K562 (cell line): Measurements from ENCODE around the gene HHATL. TPM values are rescaled to one million over a fixed set of nuclear protein-coding genes. Genes with fewer than 3 reads are reported as not detected.

Experiments
- ATAC-seq: fragments of 200-7000 bp; cut with Tn5 transposase; 3 replicates; pipeline ENCODE4 v1.9.1; 2020; ENCODE audit warnings: moderate library complexity
- BruUV-seq: library from RNA; stranded (reverse); fragments of 400-500 nt; replicated peaks from 2 replicates; lab custom pipeline; 2021; lab: Mats Ljungman, UMichigan
- CTCF ChIA-PET: fragments of 300-600 bp; formaldehyde crosslinking; extraction: SDS; loops from one replicate; lab custom pipeline; 2021; ENCODE audit warnings: low intra/inter-chr PET ratio; lab: Yijun Ruan, JAX
- POLR2A ChIA-PET: fragments of 300-600, 350-650 bp; sonication (Branson Sonifier 250); formaldehyde crosslinking; extraction: SDS; loops from one replicate; lab custom pipeline; 2021; ENCODE audit warnings: antibody characterized with exemption, inconsistent platforms; lab: Yijun Ruan, JAX
- DNase-seq, 4 experiments: peaks; one replicate each; pipeline versions ENCODE4 v3.0.0 to v3.0.0-alpha.2; 2011 to 2018; ENCODE audit warnings: low spot score in 3 of 4, mixed read lengths in 3 of 4; ENCODE audit errors: extremely low read depth in 1 of 4
- FAIRE-seq: peaks from 2 replicates; lab custom pipeline; 2011; peaks lifted over from hg19 to GRCh38; lab: Jason Lieb, UNC
- H2AFZ ChIP-seq: 2 replicates; pipeline ENCODE4 v1.6.0; 2011; ENCODE audit warnings: low read depth, low read length, control low read depth, inconsistent platforms
- H3K27ac ChIP-seq: fragments of 200-600 bp; 3 replicates; pipeline ENCODE4 v1.8.0; 2011; ENCODE audit warnings: low read depth, mild to moderate bottlenecking, control low read depth, inconsistent platforms, low read length, moderate library complexity, mixed read lengths; ENCODE audit errors: extremely low read depth
- H3K27me3 ChIP-seq, 2 experiments: fragments of 300-600 bp in 1 of 2; 2 replicates in 1 of 2; 3 replicates in 1 of 2; pipeline versions ENCODE4 v1.6.0 to v1.8.0; 2011; ENCODE audit warnings: inconsistent platforms in 2 of 2, low read length in 2 of 2, mild to moderate bottlenecking in 1 of 2, mixed read lengths in 1 of 2, moderate library complexity in 1 of 2; ENCODE audit not compliant: control insufficient read depth in 2 of 2, insufficient read depth in 2 of 2
- H3K36me3 ChIP-seq: fragments of 300-600 bp; 3 replicates; pipeline ENCODE4 v1.8.0; 2011; ENCODE audit warnings: mild to moderate bottlenecking, low read length, inconsistent platforms; ENCODE audit not compliant: control insufficient read depth, insufficient read depth
- H3K4me1 ChIP-seq, 2 experiments: fragments of 200-600 bp in 1 of 2; replicated peaks in 1 of 2; 2 replicates in 1 of 2; 3 replicates in 1 of 2; pipeline versions ENCODE4 v1.5.1 to v1.8.0; 2011; ENCODE audit warnings: inconsistent platforms in 2 of 2, low read length in 2 of 2, mild to moderate bottlenecking in 1 of 2, mixed read lengths in 1 of 2, moderate library complexity in 1 of 2; ENCODE audit not compliant: control insufficient read depth in 2 of 2, insufficient read depth in 2 of 2
- H3K4me2 ChIP-seq: 2 replicates; pipeline ENCODE4 v1.6.1; 2011; ENCODE audit warnings: low read length, control low read depth, inconsistent platforms, mixed read lengths; ENCODE audit not compliant: insufficient read depth
- H3K4me3 ChIP-seq: fragments of 200-600 bp; sonication (generic), shearing (Covaris generic); 2 replicates; pipeline ENCODE4 v1.5.1; 2016; ENCODE audit warnings: control low read depth, inconsistent platforms
- H3K79me2 ChIP-seq: fragments of 200-600 bp; 3 replicates; pipeline ENCODE4 v1.8.0; 2011; ENCODE audit warnings: low read length, inconsistent platforms; ENCODE audit not compliant: control insufficient read depth, insufficient read depth
- H3K9ac ChIP-seq, 2 experiments: 2 replicates each; pipeline versions ENCODE4 v1.6.0 to v1.6.1; 2011; ENCODE audit warnings: low read depth in 2 of 2, low read length in 2 of 2, control low read depth in 1 of 2, inconsistent platforms in 1 of 2, mild to moderate bottlenecking in 1 of 2, mixed read lengths in 1 of 2; ENCODE audit not compliant: insufficient read depth in 1 of 2
- H3K9me1 ChIP-seq: one replicate; pipeline ENCODE4 v1.6.0; 2011; ENCODE audit warnings: inconsistent platforms, mild to moderate bottlenecking, low read length, moderate library complexity; ENCODE audit not compliant: control insufficient read depth, insufficient read depth
- H3K9me3 ChIP-seq: replicated peaks from 2 replicates; pipeline ENCODE4 v1.5.1; 2011; ENCODE audit warnings: low read depth, low read length, inconsistent platforms; ENCODE audit not compliant: control insufficient read depth, insufficient read depth
- H4K20me1 ChIP-seq: replicated peaks from 2 replicates; pipeline ENCODE4 v1.6.1; 2011; ENCODE audit warnings: low read length, inconsistent platforms, mixed read lengths; ENCODE audit not compliant: control insufficient read depth, insufficient read depth
- ATF7 ChIP-seq: fragments of 450-650 bp; IDR thresholded peaks from 2 replicates; pipeline ENCODE4 v1.7.1; 2014; ENCODE audit warnings: mild to moderate bottlenecking, moderate library complexity
- BACH1 ChIP-seq: fragments of 200-800 bp; sonication (Bioruptor generic); IDR thresholded peaks from 2 replicates; pipeline ENCODE4 v1.6.1; 2016; ENCODE audit warnings: missing genetic modification characterization, missing compliant biosample characterization
- BCOR ChIP-seq: fragments of 450-650 bp; IDR thresholded peaks from 2 replicates; pipeline ENCODE4 v1.6.1; 2016
- BRD9 ChIP-seq: fragments of 450-650 bp; IDR thresholded peaks from 2 replicates; pipeline ENCODE4 v1.6.1; 2018; ENCODE audit warnings: low read depth; ENCODE audit not compliant: partially characterized antibody
- BRF1 ChIP-seq: IDR thresholded peaks from 3 replicates; pipeline ENCODE4 v1.6.1; 2011; ENCODE audit warnings: borderline replicate concordance, mild to moderate bottlenecking; ENCODE audit not compliant: insufficient read length; ENCODE audit errors: extremely low read depth
- CBX5 ChIP-seq: IDR thresholded peaks from 2 replicates; pipeline ENCODE4 v1.6.1; 2014; ENCODE audit warnings: low read depth, borderline replicate concordance
- ILF3 ChIP-seq: fragments of 450-650 bp; IDR thresholded peaks from 2 replicates; pipeline ENCODE4 v1.6.1; 2018; ENCODE audit warnings: antibody characterized with exemption, mild to moderate bottlenecking, moderate library complexity, borderline replicate concordance
- LEF1 ChIP-seq: fragments of 450-650 bp; IDR thresholded peaks from 2 replicates; pipeline ENCODE4 v1.6.1; 2016; ENCODE audit warnings: mild to moderate bottlenecking
- NUFIP1 ChIP-seq: fragments of 450-650 bp; IDR thresholded peaks from 2 replicates; pipeline ENCODE4 v1.6.1; 2018; ENCODE audit not compliant: partially characterized antibody
- RHOXF2B ChIP-seq: fragments of 250-450 bp; sonication (Bioruptor Pico); conservative IDR thresholded peaks from 2 replicates; pipeline ENCODE4 v1.5.1; 2021
- SMAD4 ChIP-seq: fragments of 250-450 bp; sonication (Bioruptor Pico); conservative IDR thresholded peaks from 2 replicates; pipeline ENCODE4 v1.8.0; 2021; ENCODE audit warnings: inconsistent platforms, mild to moderate bottlenecking, moderate library complexity
- STAT5A ChIP-seq: IDR thresholded peaks from 2 replicates; pipeline ENCODE4 v1.6.1; 2012; ENCODE audit warnings: low read length, inconsistent platforms, borderline replicate concordance
- YBX1 ChIP-seq: fragments of 450-650 bp; IDR thresholded peaks from 2 replicates; pipeline ENCODE4 v1.7.1; 2016; ENCODE audit warnings: mild to moderate bottlenecking
- ZBTB7A ChIP-seq: IDR thresholded peaks from 2 replicates; pipeline ENCODE4 v1.6.1; 2011; ENCODE audit warnings: low read depth, mild to moderate bottlenecking, low read length, moderate library complexity, borderline replicate concordance; ENCODE audit not compliant: control insufficient read depth
- ZNF76 ChIP-seq: fragments of 250-450 bp; sonication (Bioruptor Pico); IDR thresholded peaks from 2 replicates; pipeline ENCODE4 v1.4.0; 2020; ENCODE audit warnings: mild to moderate bottlenecking, moderate library complexity, borderline replicate concordance
- ZNF764 ChIP-seq: fragments of 250-450 bp; sonication (Bioruptor Pico); IDR thresholded peaks from 2 replicates; pipeline ENCODE4 v1.4.0; 2020; ENCODE audit warnings: low read depth, mild to moderate bottlenecking, moderate library complexity
- ZNF77 ChIP-seq: fragments of 250-450 bp; sonication (Bioruptor Pico); IDR thresholded peaks from 2 replicates; pipeline ENCODE4 v1.5.0; 2020
- WGBS: fragments of 100-300 bp; shearing (Covaris generic); methylation state at CpG from one replicate; pipeline ENCODE4 v1.1.6; 2016; ENCODE audit warnings: low coverage, mixed read lengths; ENCODE audit not compliant: insufficient coverage; ENCODE audit errors: missing lambda C conversion rate; 5-methylcytosine and 5-hydroxymethylcytosine counted together
- in situ Hi-C: fragments of 300-500 bp; cut with MboI; formaldehyde crosslinking; loops from 4 replicates; pipeline ENCODE4 v1.15.0; 2018; ENCODE audit warnings: inconsistent platforms, mixed read lengths
- intact Hi-C: fragments of 100-400 bp; cut with micrococcal nuclease; formaldehyde crosslinking; loops from 2 replicates; pipeline ENCODE4 v1.14.2; 2022
- polyA plus RNA-seq, 8 experiments: library from polyadenylated mRNA; depleted of rRNA in 4 of 8; stranded (reverse) in 5 of 8; unstranded in 3 of 8; fragments of >200 nt; fragmentation: Nextera tagmentation in 2 of 8; fragmentation: Illumina TruSeq in 1 of 8; extraction: Ambion mirVana in 2 of 8; extraction: Trizol in 1 of 8; gene quantifications; 2 replicates each; pipeline versions ENCODE4 v1.2.1 to v1.2.3, GENCODE V29; 2011 to 2014; ENCODE audit warnings: inconsistent platforms in 1 of 8, missing spikeins in 1 of 8
- total RNA-seq, 7 experiments: library from RNA; depleted of rRNA in 6 of 7; stranded (reverse); fragments of >200 nt in 6 of 7; fragmentation: Illumina TruSeq in 2 of 7; extraction: Trizol in 2 of 7; gene quantifications; 2 replicates each; pipeline versions ENCODE4 v1.2.1 to v1.2.3, GENCODE V29; 2011 to 2021; ENCODE audit warnings: low replicate concordance in 1 of 7
- TF ChIP-seq, protein P1 (sequence below): fragments of 250-450 bp; sonication (Bioruptor Pico); IDR thresholded peaks from 2 replicates; pipeline ENCODE4 v1.8.0; 2021; ENCODE audit warnings: moderate library complexity, mild to moderate bottlenecking, inconsistent platforms
- TF ChIP-seq, protein P2 (sequence below): fragments of 250-450 bp; sonication (Bioruptor Pico); IDR thresholded peaks from 2 replicates; pipeline ENCODE4 v1.8.0; 2022; ENCODE audit warnings: moderate library complexity, mild to moderate bottlenecking, inconsistent platforms
- TF ChIP-seq, protein P3 (sequence below), 2 experiments: fragments of 450-650 bp in 1 of 2; sonication (generic) in 1 of 2; formaldehyde crosslinking; conservative IDR thresholded peaks; 2 replicates each; pipeline versions ENCODE4 v1.4.0 to v1.8.1; 2020 to 2022; ENCODE audit warnings: mild to moderate bottlenecking in 1 of 2, missing genetic modification reagents in 1 of 2

The HHATL gene
- total and polyA plus RNA-seq, 9 of the 15 experiments (the other 6 are each of a cell fraction or from before 2014, with no cell fraction given), result not detected

DNA sequence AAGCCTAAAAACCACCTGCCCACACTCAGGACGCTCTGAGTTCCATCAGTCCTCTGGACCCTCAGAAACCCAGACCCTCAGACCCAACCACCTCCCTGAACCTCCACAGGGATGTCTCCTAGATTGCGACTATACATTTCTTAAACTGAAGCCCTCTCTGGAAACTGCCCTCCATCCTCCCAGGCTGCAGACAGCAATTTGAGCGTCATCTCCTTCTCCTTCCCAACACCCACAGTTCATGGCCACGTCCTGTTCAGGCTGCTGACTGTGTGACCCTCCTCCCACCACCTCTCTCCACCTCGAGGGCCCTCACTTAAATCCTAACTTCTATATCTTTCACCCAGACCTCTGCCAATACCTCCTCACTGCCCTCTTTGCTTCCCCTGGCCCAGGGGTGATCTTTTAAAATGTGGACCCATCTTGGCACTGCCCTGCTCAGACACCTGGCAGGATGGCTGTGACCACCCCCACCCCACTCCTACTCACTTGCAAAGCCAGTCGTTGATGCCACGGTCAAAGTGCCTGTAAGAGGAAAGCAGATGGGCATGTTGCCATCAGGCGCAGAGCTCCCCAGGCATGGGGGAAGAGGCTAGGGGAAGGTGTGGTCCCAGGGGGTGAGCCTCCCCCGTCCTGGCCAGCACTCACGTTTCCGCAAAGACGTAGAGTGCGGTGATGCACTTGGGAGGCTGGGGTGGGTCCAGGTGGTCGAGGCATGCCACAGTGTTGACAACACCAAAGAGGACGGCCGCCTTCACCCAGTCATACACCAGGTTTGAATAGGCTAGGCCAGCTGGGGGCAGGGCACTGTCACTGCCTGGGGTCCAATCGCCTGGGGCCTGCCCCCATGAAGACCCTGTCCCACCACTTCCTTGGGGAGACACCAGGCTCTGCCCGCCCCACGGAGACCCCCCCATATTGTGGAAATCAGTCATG lies 6.0 kb downstream of the HHATL start:
- peaks cover 0 to 5% of the 10 kb centered on the region in 2 experiments; a peak in 1 of 5 replicates for H3K4me1 ChIP-seq
- H3K9me1 ChIP-seq, result no peaks in the 10 kb centered on the region
- ATAC-seq (no peak), DNase-seq (peak in 1 of 4 experiments; percentile 6), FAIRE-seq (no peak)
- no TSS peak for BruUV-seq
- 1% methylated on average over 19 of the region's 19 CpGs for WGBS
- H3K27me3 ChIP-seq, result peaks cover 9 to 56% of the 10 kb centered on the region in 2 experiments; a peak in 4 of 5 replicates
- H3K4me3 ChIP-seq, result no peak overlapping the region
- POLR2A ChIA-PET, result interaction anchor here (0.6 to 0.8 kb wide), 3 partner anchors 10 to 161 kb away, joined by 3 to 4 read pairs (median 3); no protein-coding TSS in a partner anchor
- H3K27ac ChIP-seq, result no peak overlapping the region
- CTCF ChIA-PET, result no interaction called here
- H4K20me1 ChIP-seq, result peaks cover 17% of the 10 kb centered on the region
- no peak overlapping the region for H3K4me2 ChIP-seq
- no peaks in the 10 kb centered on the region for H3K36me3 ChIP-seq
- in situ Hi-C loops, result no loop called here
- no peaks in the 10 kb centered on the region for H3K79me2 ChIP-seq
- TF ChIP-seq SMAD4 (CRISPR knock-in tag) (no peak), STAT5A (no peak), ZNF76 (CRISPR knock-in tag) (no peak), ATF7 (no peak), CBX5 (no peak), BRF1 (no peak), LEF1 (no peak), RHOXF2B (no peak), BCOR (no peak), BRD9 (no peak), YBX1 (no peak), ZNF764 (CRISPR knock-in tag) (no peak), BACH1 (tag) (no peak), ILF3 (no peak), ZBTB7A (no peak), NUFIP1 (no peak), ZNF77 (CRISPR knock-in tag) (no peak)
- TF ChIP-seq, protein P1, sequence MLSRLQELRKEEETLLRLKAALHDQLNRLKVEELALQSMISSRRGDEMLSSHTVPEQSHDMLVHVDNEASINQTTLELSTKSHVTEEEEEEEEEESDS (CRISPR knock-in tag), result no peak
- TF ChIP-seq, protein P2, sequence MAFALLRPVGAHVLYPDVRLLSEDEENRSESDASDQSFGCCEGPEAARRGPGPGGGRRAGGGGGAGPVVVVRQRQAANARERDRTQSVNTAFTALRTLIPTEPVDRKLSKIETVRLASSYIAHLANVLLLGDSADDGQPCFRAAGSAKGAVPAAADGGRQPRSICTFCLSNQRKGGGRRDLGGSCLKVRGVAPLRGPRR (CRISPR knock-in tag), result no peak
- TF ChIP-seq, protein P3, sequence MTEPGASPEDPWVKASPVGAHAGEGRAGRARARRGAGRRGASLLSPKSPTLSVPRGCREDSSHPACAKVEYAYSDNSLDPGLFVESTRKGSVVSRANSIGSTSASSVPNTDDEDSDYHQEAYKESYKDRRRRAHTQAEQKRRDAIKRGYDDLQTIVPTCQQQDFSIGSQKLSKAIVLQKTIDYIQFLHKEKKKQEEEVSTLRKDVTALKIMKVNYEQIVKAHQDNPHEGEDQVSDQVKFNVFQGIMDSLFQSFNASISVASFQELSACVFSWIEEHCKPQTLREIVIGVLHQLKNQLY (CRISPR knock-in tag; conservative IDR thresholded peaks at IDR 0.05), result no peak
- H3K9ac ChIP-seq, result no peak overlapping the region
- intact Hi-C loops, result no loop called here
- no peaks in the 10 kb centered on the region for H3K9me3 ChIP-seq
- H2AFZ ChIP-seq, result no peak overlapping the region
